Measurements from ENCODE around the gene FAM131A. TPM values are rescaled to one million over a fixed set of nuclear protein-coding genes. Genes with fewer than 3 reads are reported as not detected.
A peak's percentile ranks its signal among the peaks of the same experiment; 100 is the strongest.

FAM131A gene
- total and polyA plus RNA-seq, 5 donors, result 26.5 to 41.1 (median 34.3) TPM

DNA sequence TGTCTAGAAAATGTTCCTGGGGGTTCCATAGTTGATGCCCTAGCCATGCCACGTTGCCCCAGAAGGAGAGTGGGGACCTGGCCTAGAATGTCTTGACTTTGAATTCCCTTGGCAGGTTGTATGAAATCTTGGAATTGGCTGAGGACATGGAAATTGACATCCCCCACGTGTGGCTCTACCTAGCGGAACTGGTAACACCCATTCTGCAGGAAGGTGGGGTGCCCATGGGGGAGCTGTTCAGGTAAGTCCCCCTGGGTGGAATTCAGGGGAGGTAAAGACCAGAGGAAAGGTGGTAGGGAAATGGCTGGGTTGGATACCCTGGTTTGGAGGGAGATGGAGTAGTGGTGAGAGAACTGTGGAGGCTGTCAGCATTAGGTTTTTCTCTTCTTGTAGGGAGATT is 8.9 kb upstream of the FAM131A start:
- no peak overlapping the region for H3K4me3 ChIP-seq (ENCODE audit: low read length)
- no peaks in the 10 kb centered on the region for H3K9me3 ChIP-seq (ENCODE audit: control insufficient read depth, low read length)
- no peaks in the 10 kb centered on the region for H3K4me1 ChIP-seq (ENCODE audit: control insufficient read depth, insufficient read depth, low read length)
- ATAC-seq, result no peak
- 62% methylated on average over 3 of the region's 3 CpGs for WGBS
- intact Hi-C loops (cut with DNase I), result no loop called here
- H3K27ac ChIP-seq (ENCODE audit: low read length), result no peak overlapping the region
- DNase-seq, result peak in 1 of 3 donors; percentile 7
- no peaks in the 10 kb centered on the region for H3K27me3 ChIP-seq (ENCODE audit: control insufficient read depth, insufficient read depth)

DNA sequence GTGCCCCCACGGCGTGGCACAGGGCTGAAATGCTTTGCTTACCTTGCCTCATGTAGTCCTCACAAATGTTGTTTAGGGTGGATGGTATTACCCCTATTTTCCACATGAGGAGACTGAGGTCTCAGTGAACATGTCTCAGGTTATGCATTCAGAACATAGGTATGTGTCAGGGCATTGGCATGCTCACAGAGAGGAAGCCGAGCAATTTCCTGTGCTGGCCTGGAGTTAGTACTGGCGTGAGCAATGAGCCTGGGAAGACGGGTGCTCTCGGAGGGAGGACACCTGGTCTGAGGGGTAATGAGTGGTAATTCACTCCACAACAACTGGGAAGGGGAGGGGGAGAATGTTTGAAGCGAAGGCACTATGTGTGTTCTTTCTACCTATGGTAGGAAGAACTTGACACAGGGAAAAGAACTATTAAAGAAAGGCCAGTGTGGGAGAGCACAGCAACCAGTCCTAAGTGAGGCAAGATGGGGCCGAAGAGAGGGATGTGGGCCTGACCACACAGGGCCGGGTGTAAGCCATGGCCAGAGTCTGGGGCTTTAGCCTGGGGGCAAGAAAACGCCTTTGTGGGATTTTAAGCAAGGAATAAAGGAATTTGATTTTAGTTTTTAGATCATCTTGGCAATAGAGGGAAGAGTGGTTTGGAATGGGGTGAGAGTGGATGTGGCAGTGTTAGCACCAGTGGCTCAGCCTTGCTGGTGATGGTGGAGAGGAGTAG is 4.9 kb upstream of the FAM131A start:
- ATAC-seq (no peak), DNase-seq (peak in 2 of 3 donors; percentile 34 to 36)
- Histone ChIP-seq H3K4me3 (ENCODE audit: low read length) (no peak overlapping the region), H3K4me1 (ENCODE audit: control insufficient read depth, insufficient read depth, low read length) (no peaks in the 10 kb centered on the region), H3K9me3 (ENCODE audit: control insufficient read depth, low read length) (no peaks in the 10 kb centered on the region), H3K27me3 (ENCODE audit: control insufficient read depth, insufficient read depth) (no peaks in the 10 kb centered on the region), H3K27ac (ENCODE audit: low read length) (peak overlapping the region; percentile 9)
- 71% methylated on average over 10 of the region's 10 CpGs for WGBS
- intact Hi-C loops (cut with DNase I), result no loop called here

DNA sequence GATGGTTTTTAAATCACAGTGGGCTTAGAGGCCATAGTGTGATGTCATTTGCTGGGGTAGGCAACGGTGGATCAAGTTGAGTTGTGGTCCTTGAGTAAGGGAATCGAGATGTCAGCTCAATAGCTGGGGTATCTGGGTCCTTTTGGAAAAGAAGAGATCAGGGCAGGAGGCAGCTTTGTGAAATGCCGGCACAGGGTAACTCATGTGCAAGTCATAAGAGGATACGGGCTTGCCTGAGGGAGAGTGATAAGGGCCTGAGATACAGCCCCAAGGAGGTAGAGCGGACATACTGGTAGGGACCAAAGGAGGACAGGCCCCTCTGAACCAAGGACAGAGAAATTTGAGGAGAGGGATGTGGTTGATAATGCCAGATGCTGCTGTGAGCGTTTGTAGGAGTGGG is 4.2 kb upstream of the FAM131A start:
- Histone ChIP-seq H3K4me1 (ENCODE audit: control insufficient read depth, insufficient read depth, low read length) (no peaks in the 10 kb centered on the region), H3K9me3 (ENCODE audit: control insufficient read depth, low read length) (no peaks in the 10 kb centered on the region), H3K27me3 (ENCODE audit: control insufficient read depth, insufficient read depth) (no peaks in the 10 kb centered on the region), H3K4me3 (ENCODE audit: low read length) (no peak overlapping the region), H3K27ac (ENCODE audit: low read length) (peak overlapping the region; percentile 9)
- no peak for ATAC-seq
- 83% methylated on average over 6 of the region's 6 CpGs for WGBS
- DNase-seq, result peak in 1 of 3 donors; percentile 13
- intact Hi-C loops (cut with DNase I), result no loop called here

DNA sequence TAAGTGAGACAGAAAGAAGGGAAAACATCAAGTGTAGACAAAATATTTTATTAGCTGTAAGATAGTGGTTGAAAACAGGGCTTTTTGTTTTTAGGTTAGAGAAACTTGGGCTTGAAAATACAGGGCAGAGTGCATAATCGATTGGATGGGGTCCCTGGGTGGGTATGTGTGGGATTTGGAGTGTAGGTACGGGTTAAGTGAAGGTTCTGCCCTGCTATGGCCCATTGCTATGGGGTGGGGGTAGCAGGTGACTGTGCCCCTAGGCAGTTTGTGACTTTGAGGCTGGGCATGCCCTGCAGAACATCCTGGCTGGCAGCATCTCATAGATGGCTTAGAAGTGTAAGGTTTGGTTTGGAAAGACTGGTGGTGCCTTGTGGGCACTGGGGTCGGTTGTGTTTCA is 3.7 kb upstream of the FAM131A start:
- H3K4me3 ChIP-seq (ENCODE audit: low read length), result no peak overlapping the region
- H3K27ac ChIP-seq (ENCODE audit: low read length), result no peak overlapping the region
- WGBS, result 79% methylated on average over 3 of the region's 3 CpGs
- H3K4me1 ChIP-seq (ENCODE audit: control insufficient read depth, insufficient read depth, low read length), result no peaks in the 10 kb centered on the region
- intact Hi-C loops (cut with DNase I), result no loop called here
- no peaks in the 10 kb centered on the region for H3K9me3 ChIP-seq (ENCODE audit: control insufficient read depth, low read length)
- DNase-seq, result peak in 1 of 3 donors; percentile 19
- H3K27me3 ChIP-seq (ENCODE audit: control insufficient read depth, insufficient read depth), result no peaks in the 10 kb centered on the region
- ATAC-seq, result no peak

DNA sequence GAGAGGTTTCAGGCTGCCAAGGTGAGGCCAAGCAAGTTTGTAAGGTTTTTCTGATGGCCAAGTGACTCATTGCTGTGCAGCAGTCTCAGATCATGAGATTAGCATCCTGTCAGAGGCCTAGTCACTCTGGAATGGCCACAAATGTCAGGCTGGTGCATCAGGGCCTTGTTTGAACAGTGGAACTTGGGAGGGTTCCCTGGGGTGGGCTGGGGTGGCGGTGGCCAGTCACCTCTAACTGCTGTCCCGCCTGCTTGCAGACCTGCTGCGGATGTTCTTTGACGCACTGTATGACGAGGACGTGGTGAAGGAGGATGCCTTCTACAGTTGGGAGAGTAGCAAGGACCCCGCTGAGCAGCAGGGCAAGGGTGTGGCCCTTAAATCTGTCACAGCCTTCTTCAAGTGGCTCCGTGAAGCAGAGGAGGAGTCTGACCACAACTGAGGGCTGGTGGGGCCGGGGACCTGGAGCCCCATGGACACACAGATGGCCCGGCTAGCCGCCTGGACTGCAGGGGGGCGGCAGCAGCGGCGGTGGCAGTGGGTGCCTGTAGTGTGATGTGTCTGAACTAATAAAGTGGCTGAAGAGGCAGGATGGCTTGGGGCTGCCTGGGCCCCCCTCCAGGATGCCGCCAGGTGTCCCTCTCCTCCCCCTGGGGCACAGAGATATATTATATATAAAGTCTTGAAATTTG is 2.8 kb upstream of the FAM131A start:
- ATAC-seq, result no peak
- no peaks in the 10 kb centered on the region for H3K27me3 ChIP-seq (ENCODE audit: control insufficient read depth, insufficient read depth)
- no peak overlapping the region for H3K4me3 ChIP-seq (ENCODE audit: low read length)
- H3K9me3 ChIP-seq (ENCODE audit: control insufficient read depth, low read length), result no peaks in the 10 kb centered on the region
- no peak overlapping the region for H3K27ac ChIP-seq (ENCODE audit: low read length)
- intact Hi-C loops (cut with DNase I), result no loop called here
- peaks cover 4% of the 10 kb centered on the region for H3K4me1 ChIP-seq (ENCODE audit: control insufficient read depth, insufficient read depth, low read length)
- DNase-seq, result peak in 2 of 3 donors; percentile 55 to 65
- 79% methylated on average over 15 of the region's 15 CpGs for WGBS

DNA sequence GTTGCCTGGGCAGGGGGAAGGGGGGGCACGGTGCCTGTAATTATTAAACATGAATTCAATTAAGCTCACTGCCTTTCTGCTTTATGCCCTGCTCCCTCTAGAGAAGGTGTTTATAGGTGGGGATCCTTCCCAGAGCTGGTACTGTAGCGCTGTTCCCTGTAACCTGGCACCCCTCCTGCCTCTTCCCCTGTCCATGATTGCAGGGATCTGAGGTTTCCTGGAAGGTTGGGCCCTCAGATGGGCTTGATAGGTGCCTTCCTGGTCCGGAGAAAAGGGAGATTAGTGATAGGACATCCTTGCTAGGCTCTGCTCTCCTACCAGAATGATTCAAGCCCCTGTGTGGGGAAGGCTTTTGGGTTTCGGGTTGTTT is 2.1 kb upstream of the FAM131A start:
- Histone ChIP-seq H3K9me3 (ENCODE audit: control insufficient read depth, low read length) (no peaks in the 10 kb centered on the region), H3K4me1 (ENCODE audit: control insufficient read depth, insufficient read depth, low read length) (peaks cover 4% of the 10 kb centered on the region), H3K4me3 (ENCODE audit: low read length) (no peak overlapping the region), H3K27ac (ENCODE audit: low read length) (peak overlapping the region; percentile 97), H3K27me3 (ENCODE audit: control insufficient read depth, insufficient read depth) (no peaks in the 10 kb centered on the region)
- ATAC-seq (peak in 1 of 2 donors; percentile 0), DNase-seq (peak in 2 of 3 donors; percentile 38 to 53)
- 48% methylated on average over 4 of the region's 4 CpGs for WGBS
- intact Hi-C loops (cut with DNase I), result no loop called here

DNA sequence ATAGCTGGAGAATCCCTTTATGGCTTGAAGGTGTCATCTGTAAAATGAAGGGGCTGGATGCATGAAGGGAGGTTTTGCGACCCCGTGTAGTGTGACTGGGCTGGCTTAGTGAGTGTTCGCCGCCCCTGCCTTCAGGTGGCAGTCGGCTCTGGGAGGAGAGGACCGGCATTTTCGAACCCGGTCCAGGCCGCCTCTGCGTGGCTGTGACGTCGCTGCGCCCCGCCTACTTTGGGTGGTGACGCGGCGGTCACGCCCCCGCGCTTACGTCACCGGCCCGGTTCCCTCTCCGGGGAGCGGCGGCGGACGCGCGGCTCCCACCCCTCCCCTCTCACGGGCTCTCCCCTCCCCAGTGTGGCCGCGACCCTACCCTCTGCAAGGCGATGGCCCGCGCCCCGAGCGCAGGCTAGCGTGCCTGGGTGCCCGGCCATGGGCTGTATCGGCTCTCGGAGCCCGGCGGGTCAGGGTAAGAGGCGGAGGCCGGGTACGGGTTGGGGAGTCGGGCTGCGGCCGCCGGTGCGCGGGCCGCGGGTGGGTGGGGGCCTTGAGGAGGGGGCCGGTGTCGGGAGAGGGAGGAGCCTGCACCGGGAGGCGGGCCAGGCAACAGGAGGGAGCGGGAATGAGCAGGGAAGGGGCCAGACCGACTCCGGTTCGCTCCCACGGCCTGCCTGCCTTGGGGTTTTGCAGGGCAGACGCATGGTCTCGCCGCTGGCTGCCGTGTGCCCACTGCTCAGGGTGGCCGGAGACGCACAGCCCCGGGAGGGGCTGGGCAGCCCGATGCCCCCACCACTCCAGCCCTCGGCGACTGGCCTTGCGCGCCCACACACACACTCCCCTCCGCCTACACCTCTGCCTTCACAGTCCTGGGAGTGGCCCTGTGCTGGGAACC is 1.5 kb upstream of the FAM131A start:
- H3K27ac ChIP-seq (ENCODE audit: low read length), result peak overlapping the region; percentile 97
- H3K27me3 ChIP-seq (ENCODE audit: control insufficient read depth, insufficient read depth), result no peaks in the 10 kb centered on the region
- ATAC-seq (peak; percentile 70 to 76), DNase-seq (peak; percentile 89 to 96 (median 96))
- peaks cover 4% of the 10 kb centered on the region for H3K4me1 ChIP-seq (ENCODE audit: control insufficient read depth, insufficient read depth, low read length)
- no peaks in the 10 kb centered on the region for H3K9me3 ChIP-seq (ENCODE audit: control insufficient read depth, low read length)
- intact Hi-C loops (cut with DNase I), result no loop called here
- peak overlapping the region; percentile 94 for H3K4me3 ChIP-seq (ENCODE audit: low read length)
- WGBS, result 1% methylated on average over 77 of the region's 77 CpGs

DNA sequence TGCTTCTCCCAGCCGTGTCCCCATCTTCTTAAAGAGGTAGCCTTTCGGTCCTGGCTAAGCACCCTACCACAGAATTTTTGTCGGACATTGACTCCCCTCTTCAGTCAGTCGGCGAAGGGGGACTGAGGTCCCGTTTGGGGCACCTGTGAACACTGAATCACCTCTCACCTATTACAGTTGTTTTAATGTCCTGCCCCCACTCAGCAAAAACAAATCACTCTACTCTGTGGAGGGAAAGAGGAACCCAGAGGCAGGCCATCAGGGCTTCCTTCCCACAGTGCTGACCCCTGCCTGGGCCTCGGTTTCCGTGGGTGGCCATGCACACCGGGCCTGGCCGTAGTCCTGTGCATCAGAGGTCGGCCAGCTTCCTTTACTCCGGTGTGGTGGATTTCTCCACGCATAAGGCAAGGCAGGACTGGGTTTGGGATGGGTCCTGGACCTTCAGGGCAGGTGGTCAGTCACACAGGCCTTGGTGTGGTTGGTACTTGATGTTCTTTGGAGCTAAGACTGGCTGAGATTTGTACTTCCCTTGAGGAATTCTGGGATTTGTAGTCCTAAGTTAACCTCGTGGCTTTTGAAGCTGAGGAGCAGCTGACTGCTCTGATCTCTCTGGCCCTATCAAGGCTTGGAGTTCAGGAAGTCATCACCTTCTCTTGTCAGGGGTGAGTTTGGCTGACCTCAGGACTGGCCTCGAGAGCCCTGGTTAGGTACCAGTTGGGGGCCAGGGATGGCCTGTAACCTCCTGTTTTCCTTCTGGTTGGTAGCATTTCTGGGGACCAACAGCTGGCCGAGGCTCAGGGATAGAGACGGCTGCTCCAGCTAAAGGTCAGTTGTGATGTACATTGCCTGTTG is 627 bp upstream of the FAM131A start:
- Histone ChIP-seq H3K4me1 (ENCODE audit: control insufficient read depth, insufficient read depth, low read length) (peaks cover 4% of the 10 kb centered on the region), H3K9me3 (ENCODE audit: control insufficient read depth, low read length) (no peaks in the 10 kb centered on the region), H3K27me3 (ENCODE audit: control insufficient read depth, insufficient read depth) (no peaks in the 10 kb centered on the region), H3K27ac (ENCODE audit: low read length) (peak overlapping the region; percentile 97), H3K4me3 (ENCODE audit: low read length) (peak overlapping the region; percentile 94)
- peak in 2 of 3 donors; percentile 63 to 77 for DNase-seq
- WGBS, result 11% methylated on average over 17 of the region's 17 CpGs
- intact Hi-C loops (cut with DNase I), result no loop called here
- peak; percentile 40 to 50 for ATAC-seq

DNA sequence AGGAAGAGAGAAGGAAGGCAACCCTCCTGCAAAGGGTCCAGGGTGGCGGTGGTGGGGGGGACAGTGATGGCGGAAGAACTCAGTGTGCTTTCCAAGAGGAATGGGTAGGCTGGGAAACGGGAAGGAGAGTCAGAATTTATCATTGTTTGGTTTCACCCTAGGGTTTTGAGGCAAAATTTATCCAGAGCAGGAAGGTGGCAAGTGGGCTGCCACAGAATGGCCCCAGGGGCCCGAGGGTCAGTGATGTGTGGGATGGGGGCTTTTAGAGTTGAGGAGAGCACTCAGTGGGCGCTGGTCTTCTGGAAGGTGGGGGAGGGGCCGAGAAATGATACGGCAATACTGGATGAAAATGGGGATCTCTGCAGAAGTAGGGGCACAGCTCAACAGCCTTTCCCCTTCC is 581 bp downstream of the FAM131A start:
- H3K27ac ChIP-seq (ENCODE audit: low read length), result peak overlapping the region; percentile 97
- intact Hi-C loops (cut with DNase I), result no loop called here
- 45% methylated on average over 7 of the region's 7 CpGs for WGBS

DNA sequence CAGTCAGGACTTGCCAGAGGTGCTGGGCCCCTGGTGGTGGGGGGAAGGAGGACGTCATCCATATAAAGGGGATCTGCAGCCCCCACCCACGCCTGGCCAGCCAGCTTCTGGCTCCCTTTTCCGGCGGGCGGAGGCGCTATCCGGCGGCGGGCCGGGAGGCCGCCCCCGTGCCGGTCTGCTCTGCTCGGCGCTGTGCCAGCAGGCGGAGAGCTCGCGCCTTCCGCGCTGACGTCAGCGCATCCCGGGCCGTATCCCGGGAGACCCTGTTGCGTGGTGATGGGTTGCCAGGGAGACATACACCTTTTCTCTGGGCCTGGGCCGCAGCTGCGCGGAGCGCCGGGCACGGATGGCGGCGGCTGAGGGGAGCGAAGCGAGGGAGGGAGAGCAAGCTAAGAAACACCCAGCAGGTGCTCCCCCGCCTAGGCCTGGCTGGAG is 1.1 kb downstream of the FAM131A start:
- intact Hi-C loops (cut with DNase I), result no loop called here
- peak; percentile 46 to 64 for ATAC-seq
- no peaks in the 10 kb centered on the region for H3K9me3 ChIP-seq (ENCODE audit: control insufficient read depth, low read length)
- H3K4me1 ChIP-seq (ENCODE audit: control insufficient read depth, insufficient read depth, low read length), result peaks cover 4% of the 10 kb centered on the region
- peak overlapping the region; percentile 97 for H3K27ac ChIP-seq (ENCODE audit: low read length)
- WGBS, result 14% methylated on average over 37 of the region's 37 CpGs
- H3K27me3 ChIP-seq (ENCODE audit: control insufficient read depth, insufficient read depth), result no peaks in the 10 kb centered on the region
- peak; percentile 91 to 96 (median 94) for DNase-seq
- H3K4me3 ChIP-seq (ENCODE audit: low read length), result peak overlapping the region; percentile 29

More for the DNA sequence above, 581 bp downstream of the FAM131A start:
- Histone ChIP-seq H3K27me3 (ENCODE audit: control insufficient read depth, insufficient read depth) (no peaks in the 10 kb centered on the region), H3K4me3 (ENCODE audit: low read length) (no peak overlapping the region), H3K9me3 (ENCODE audit: control insufficient read depth, low read length) (no peaks in the 10 kb centered on the region), H3K4me1 (ENCODE audit: control insufficient read depth, insufficient read depth, low read length) (peaks cover 4% of the 10 kb centered on the region)
- peak in 2 of 3 donors; percentile 49 to 54 for DNase-seq
- ATAC-seq, result no peak
